ENCODE data around the gene SLIT3. TPM values are rescaled to one million over a fixed set of nuclear protein-coding genes. Genes with fewer than 3 reads are reported as not detected.
A peak's percentile ranks its signal among the peaks of the same experiment; 100 is the strongest.

The SLIT3 gene
- polyA plus RNA-seq, 1 of the 3 experiments (the other 2 are of a cell fraction): 119 TPM

DNA sequence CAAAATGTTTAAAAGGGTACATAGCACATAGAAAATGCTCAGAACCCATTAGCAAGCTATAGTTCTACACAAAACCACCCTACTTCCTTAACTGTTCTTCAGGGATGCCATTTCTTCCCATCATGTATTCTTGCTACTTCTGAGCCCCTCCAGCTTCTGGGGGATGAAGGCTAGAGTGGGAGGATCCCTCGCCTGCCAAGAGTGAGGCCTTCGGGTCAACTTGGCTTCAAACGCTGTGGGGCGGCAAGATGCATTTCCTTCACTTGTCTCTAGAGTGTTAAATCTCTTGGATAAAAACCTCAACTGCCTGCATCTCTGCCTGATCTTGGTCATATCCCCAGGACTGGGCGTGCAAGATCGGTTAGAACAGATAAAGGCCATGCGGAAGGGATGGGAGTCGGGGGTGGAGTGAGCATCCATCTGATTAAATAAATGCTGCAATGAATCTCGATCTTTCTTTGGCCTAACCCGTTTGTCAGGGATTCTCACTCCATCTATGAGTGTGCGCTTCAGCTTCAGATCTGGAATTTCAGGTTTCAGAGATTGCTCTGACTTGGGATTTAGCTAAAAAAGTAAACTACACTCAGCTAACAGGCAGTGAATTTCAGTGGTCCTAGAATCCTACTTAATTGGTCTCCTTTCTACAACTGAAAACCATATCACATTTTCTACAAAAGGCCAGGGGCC is 603.8 kb downstream of the SLIT3 start:
- Histone ChIP-seq H3K27me3 (ENCODE audit: insufficient read depth) (no peaks in the 10 kb centered on the region), H4K20me1 (ENCODE audit: insufficient read depth) (no peaks in the 10 kb centered on the region), H3K9ac (no peak overlapping the region), H3K4me2 (no peak overlapping the region), H3K4me3 (ENCODE audit: low read depth in 2 of 2, low read length in 1 of 2) (no peak overlapping the region), H3K36me3 (replicated peaks in 1 of 2; ENCODE audit: control insufficient read depth in 1 of 2, insufficient read depth in 2 of 2, low read length in 1 of 2) (peaks cover 0 to 94% of the 10 kb centered on the region in 2 experiments), H3K79me2 (ENCODE audit: insufficient read depth) (no peaks in the 10 kb centered on the region), H3K9me3 (no peaks in the 10 kb centered on the region), H3F3A (replicated peaks; ENCODE audit: insufficient read depth) (no peaks in the 10 kb centered on the region), H2AFZ (ENCODE audit: low read depth) (no peak overlapping the region), H3K27ac (ENCODE audit: low read depth in 2 of 2, low read length in 1 of 2) (peak overlapping the region in 1 of 2 experiments; percentile 34; a peak in 1 of 4 replicates), H3K9me2 (no peaks in the 10 kb centered on the region), H3K4me1 (ENCODE audit: control insufficient read depth in 1 of 2, insufficient read depth in 2 of 2, low read depth in 1 of 2, low read length in 1 of 2) (peaks cover 0 to 32% of the 10 kb centered on the region in 2 experiments; a peak in 1 of 4 replicates)
- POLR2A ChIA-PET: no interaction called here
- CTCF ChIA-PET: interaction anchor here (0.7 to 1.2 kb wide), 3 partner anchors 10 to 1072 kb away, joined by 3 to 6 read pairs (median 3); no protein-coding TSS in a partner anchor
- WGBS (ENCODE audit: low lambda C conversion rate): 90% methylated on average over 11 of the region's 11 CpGs
- DNase-seq: no peak
- TF ChIP-seq YY1 (IDR thresholded peaks at IDR 0.05; ENCODE audit: low read depth) (no peak), SMC3 (IDR thresholded peaks at IDR 0.05; ENCODE audit: low read depth, low read length) (no peak), MAX (IDR thresholded peaks at IDR 0.05; ENCODE audit: low read depth) (no peak), CHD2 (IDR thresholded peaks at IDR 0.05; ENCODE audit: low read length, partially characterized antibody) (no peak), TAF1 (IDR thresholded peaks at IDR 0.05; ENCODE audit: borderline replicate concordance, low read depth, low read length) (no peak), TCF12 (IDR thresholded peaks at IDR 0.05) (no peak), MEF2A (IDR thresholded peaks at IDR 0.05; ENCODE audit: borderline replicate concordance, low read depth) (no peak), ZBTB33 (IDR thresholded peaks at IDR 0.05; ENCODE audit: borderline replicate concordance, low read depth) (no peak)

DNA sequence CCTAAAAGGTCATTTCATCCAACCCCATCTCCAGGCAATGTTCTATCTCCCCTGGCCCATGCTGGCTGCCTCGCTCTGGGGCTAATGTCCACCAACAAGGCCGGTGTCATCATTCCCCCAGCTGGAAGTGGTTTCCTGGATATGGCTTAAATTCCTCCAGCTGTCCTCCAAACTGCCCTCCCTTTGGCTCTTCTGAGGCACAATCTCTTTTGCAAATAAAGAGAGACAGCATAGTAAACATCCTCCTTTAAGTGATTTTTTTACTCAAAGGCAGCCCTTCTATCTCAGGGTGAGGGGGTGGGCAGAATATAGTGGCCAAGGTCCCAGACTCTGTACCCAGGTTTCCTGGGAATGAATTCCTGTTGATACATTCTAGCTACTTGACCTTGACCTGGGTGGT is 604.3 kb downstream of the SLIT3 start:
- no peak overlapping the region for H2AFZ ChIP-seq (ENCODE audit: low read depth)
- CTCF ChIA-PET: interaction anchor here (1.2 kb wide), 1 partner anchor 15 kb away, joined by 3 read pairs; no protein-coding TSS in a partner anchor
- peaks cover 0 to 94% of the 10 kb centered on the region in 2 experiments for H3K36me3 ChIP-seq (replicated peaks in 1 of 2; ENCODE audit: control insufficient read depth in 1 of 2, insufficient read depth in 2 of 2, low read length in 1 of 2)
- no peaks in the 10 kb centered on the region for H3K79me2 ChIP-seq (ENCODE audit: insufficient read depth)
- H3K27ac ChIP-seq (ENCODE audit: low read depth in 2 of 2, low read length in 1 of 2): peak overlapping the region in 1 of 2 experiments; percentile 34; a peak in 1 of 4 replicates
- POLR2A ChIA-PET: interaction anchor here (0.5 kb wide), 1 partner anchor 1028 kb away, joined by 3 read pairs; no protein-coding TSS in a partner anchor
- H3K9ac ChIP-seq: no peak overlapping the region
- no peaks in the 10 kb centered on the region for H3K27me3 ChIP-seq (ENCODE audit: insufficient read depth)
- no peaks in the 10 kb centered on the region for H4K20me1 ChIP-seq (ENCODE audit: insufficient read depth)
- WGBS (ENCODE audit: low lambda C conversion rate): 92% methylated on average over 2 of the region's 2 CpGs
- DNase-seq: no peak
- no peak overlapping the region for H3K4me2 ChIP-seq
- no peaks in the 10 kb centered on the region for H3K9me2 ChIP-seq
- H3K9me3 ChIP-seq: no peaks in the 10 kb centered on the region
- no peak overlapping the region for H3K4me3 ChIP-seq (ENCODE audit: low read depth in 2 of 2, low read length in 1 of 2)
- no peaks in the 10 kb centered on the region for H3F3A ChIP-seq (replicated peaks; ENCODE audit: insufficient read depth)
- H3K4me1 ChIP-seq (ENCODE audit: control insufficient read depth in 1 of 2, insufficient read depth in 2 of 2, low read depth in 1 of 2, low read length in 1 of 2): peaks cover 0 to 32% of the 10 kb centered on the region in 2 experiments; a peak in 1 of 4 replicates
- TF ChIP-seq EP300 (IDR thresholded peaks at IDR 0.05; ENCODE audit: borderline replicate concordance in 1 of 2, low read depth in 1 of 2, low read length in 1 of 2) (no peak), TCF12 (IDR thresholded peaks at IDR 0.05) (no peak), JUND (IDR thresholded peaks at IDR 0.05) (no peak), POLR2AphosphoS5 (IDR thresholded peaks at IDR 0.05; ENCODE audit: low read depth, low read length) (no peak), MEF2A (IDR thresholded peaks at IDR 0.05; ENCODE audit: borderline replicate concordance, low read depth) (no peak), MXI1 (IDR thresholded peaks at IDR 0.05; ENCODE audit: low read depth, low read length) (no peak), REST (IDR thresholded peaks at IDR 0.05; ENCODE audit: low read depth, low read length) (no peak), NFIC (IDR thresholded peaks at IDR 0.05; ENCODE audit: borderline replicate concordance) (no peak), ELF1 (IDR thresholded peaks at IDR 0.05) (no peak), ZBTB33 (IDR thresholded peaks at IDR 0.05; ENCODE audit: borderline replicate concordance, low read depth) (no peak), SIN3A (IDR thresholded peaks at IDR 0.05; ENCODE audit: borderline replicate concordance, low read depth, low read length) (no peak)
- TF ChIP-seq, protein P1, sequence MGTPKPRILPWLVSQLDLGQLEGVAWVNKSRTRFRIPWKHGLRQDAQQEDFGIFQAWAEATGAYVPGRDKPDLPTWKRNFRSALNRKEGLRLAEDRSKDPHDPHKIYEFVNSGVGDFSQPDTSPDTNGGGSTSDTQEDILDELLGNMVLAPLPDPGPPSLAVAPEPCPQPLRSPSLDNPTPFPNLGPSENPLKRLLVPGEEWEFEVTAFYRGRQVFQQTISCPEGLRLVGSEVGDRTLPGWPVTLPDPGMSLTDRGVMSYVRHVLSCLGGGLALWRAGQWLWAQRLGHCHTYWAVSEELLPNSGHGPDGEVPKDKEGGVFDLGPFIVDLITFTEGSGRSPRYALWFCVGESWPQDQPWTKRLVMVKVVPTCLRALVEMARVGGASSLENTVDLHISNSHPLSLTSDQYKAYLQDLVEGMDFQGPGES (IDR thresholded peaks at IDR 0.05; ENCODE audit: low read depth, low read length): no peak

Data from SK-N-SH (cell line).